ENCODE data around the gene RSRC1. TPM values are rescaled to one million over a fixed set of nuclear protein-coding genes. Genes with fewer than 3 reads are reported as not detected.
A peak's percentile ranks its signal among the peaks of the same experiment; 100 is the strongest.

RSRC1 gene
- total and polyA plus RNA-seq, 2 of the 13 experiments (the other 11 are each of a cell fraction or from before 2014, with no cell fraction given): 4.9 to 63.0 TPM

GRCh38 chr3:158097593-158098308 lies 12.1 kb upstream of the RSRC1 start (continued):
- TF ChIP-seq DR1 (CRISPR knock-in tag; IDR thresholded peaks at IDR 0.05) (peak; percentile 86), MBD4 (IDR thresholded peaks at IDR 0.05; ENCODE audit: borderline replicate concordance, low read length) (no peak), PLRG1 (conservative IDR thresholded peaks at IDR 0.05) (no peak), PRMT3 (CRISPR knock-in tag; IDR thresholded peaks at IDR 0.05; ENCODE audit: borderline replicate concordance, low read depth) (0 out of 2 replicates have a peak, but pooled peaks have one; percentile 73), ETV5 (CRISPR knock-in tag; IDR thresholded peaks at IDR 0.05; ENCODE audit: borderline replicate concordance) (peak; percentile 62), AGO2 (optimal IDR thresholded peaks at IDR 0.05; ENCODE audit: low read depth, low read length) (no peak), ZNF225 (CRISPR knock-in tag; IDR thresholded peaks at IDR 0.05) (peak; percentile 92), GZF1 (CRISPR knock-in tag; IDR thresholded peaks at IDR 0.05) (peak; percentile 78; the same call in 1 of the 2 replicates), GMEB1 (CRISPR knock-in tag; IDR thresholded peaks at IDR 0.05; ENCODE audit: borderline replicate concordance) (peak; percentile 70), ZNF75D (CRISPR knock-in tag; IDR thresholded peaks at IDR 0.05; ENCODE audit: borderline replicate concordance) (peak; percentile 52; the same call in 1 of the 2 replicates), ZGPAT (CRISPR knock-in tag; IDR thresholded peaks at IDR 0.05) (peak; percentile 76), ARHGAP35 (CRISPR knock-in tag; IDR thresholded peaks at IDR 0.05; ENCODE audit: borderline replicate concordance) (peak; percentile 95), ZNF839 (CRISPR knock-in tag; IDR thresholded peaks at IDR 0.05; ENCODE audit: borderline replicate concordance) (peak; percentile 75; the same call in 1 of the 2 replicates), DNMT1 (CRISPR knock-in tag; IDR thresholded peaks at IDR 0.05) (0 out of 2 replicates have a peak, but pooled peaks have one; percentile 48), ZNF260 (CRISPR knock-in tag; IDR thresholded peaks at IDR 0.05; ENCODE audit: borderline replicate concordance, low read depth) (no peak), TEAD2 (CRISPR knock-in tag; IDR thresholded peaks at IDR 0.05) (peak; percentile 84), FOXP1 (IDR thresholded peaks at IDR 0.05) (no peak), FOXP1 (CRISPR knock-in tag; IDR thresholded peaks at IDR 0.05) (no peak), ZSCAN5A (CRISPR knock-in tag; IDR thresholded peaks at IDR 0.05; ENCODE audit: borderline replicate concordance) (peak; percentile 22; the same call in 1 of the 2 replicates), ZNF556 (CRISPR knock-in tag; IDR thresholded peaks at IDR 0.05; ENCODE audit: borderline replicate concordance) (peak; percentile 73; the same call in 1 of the 2 replicates), CENPT (CRISPR knock-in tag; IDR thresholded peaks at IDR 0.05; ENCODE audit: low read depth) (peak; percentile 95; the same call in 1 of the 2 replicates), ZNF672 (CRISPR knock-in tag; IDR thresholded peaks at IDR 0.05) (no peak), ELF1 (CRISPR knock-in tag; IDR thresholded peaks at IDR 0.05) (peak; percentile 32; the same call in 1 of the 2 replicates), ZNF274 (CRISPR knock-in tag; IDR thresholded peaks at IDR 0.05) (peak; percentile 97), NR2F2 (IDR thresholded peaks at IDR 0.05; ENCODE audit: borderline replicate concordance, low read depth) (no peak), SAFB2 (CRISPR knock-in tag; IDR thresholded peaks at IDR 0.05; ENCODE audit: borderline replicate concordance, low read depth) (peak; percentile 94), U2AF2 (IDR thresholded peaks at IDR 0.05; ENCODE audit: low read depth, low read length) (no peak)

Measured in HepG2 (cell line).